Hepatocyte (in vitro differentiated cells): ENCODE measurements around the gene IZUMO1.

Experiments
- CTCF ChIP-seq: fragments of 200-600 bp; sonication (generic); IDR thresholded peaks from 2 replicates; pipeline ENCODE4 v1.5.1; 2016; ENCODE audit warnings: antibody characterized with exemption, mild to moderate bottlenecking; ENCODE audit not compliant: poor library complexity
- EZH2 ChIP-seq: fragments of 200-600 bp; sonication (generic); IDR thresholded peaks from 2 replicates; pipeline ENCODE4 v1.6.1; 2016; ENCODE audit warnings: antibody characterized with exemption, mild to moderate bottlenecking, borderline replicate concordance

GRCh38 chr19:48722196-48722708, 24.5 kb downstream of the IZUMO1 start:
- TF ChIP-seq CTCF (no peak), EZH2 (no peak)
